ENCODE results near the gene TEDDM1. TPM values are rescaled to one million over a fixed set of nuclear protein-coding genes. Genes with fewer than 3 reads are reported as not detected.

The TEDDM1 gene
- total RNA-seq, 2 donors from 2014 or later = not detected

DNA sequence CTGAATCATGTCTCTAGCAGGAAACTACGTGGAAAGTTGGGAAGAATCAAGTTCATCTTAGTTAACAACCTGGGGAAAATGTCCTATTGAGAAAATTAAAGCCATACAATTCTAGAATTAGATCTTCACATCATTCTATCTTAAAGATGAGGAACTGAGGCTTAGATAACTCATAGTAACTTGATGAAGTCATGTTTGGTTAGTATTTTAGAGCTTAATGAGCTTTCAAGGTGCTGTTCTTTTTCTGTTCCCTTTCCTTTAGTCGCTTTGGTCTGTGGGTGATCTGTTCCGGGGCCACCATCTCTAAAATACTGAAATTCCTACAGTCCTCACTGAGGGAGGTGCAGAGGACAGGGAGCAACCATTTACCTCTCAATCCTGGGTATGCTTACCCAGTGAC, 4.6 kb downstream of the TEDDM1 start:
- peaks cover 9% of the 10 kb centered on the region for H3K27me3 Mint-ChIP-seq (ENCODE audit: low read depth)
- DNase-seq (no peak), ATAC-seq (replicated peaks in 1 of 2) (no peak)
- no peaks in the 10 kb centered on the region for H3K36me3 Mint-ChIP-seq (ENCODE audit: insufficient read depth in 2 of 2)
- H3K27ac Mint-ChIP-seq = no peak overlapping the region
- no peak overlapping the region for H3K4me3 Mint-ChIP-seq
- H3K9me3 Mint-ChIP-seq = no peaks in the 10 kb centered on the region
- peaks cover 5% of the 10 kb centered on the region for H3K4me1 Mint-ChIP-seq (ENCODE audit: low read depth)

DNA sequence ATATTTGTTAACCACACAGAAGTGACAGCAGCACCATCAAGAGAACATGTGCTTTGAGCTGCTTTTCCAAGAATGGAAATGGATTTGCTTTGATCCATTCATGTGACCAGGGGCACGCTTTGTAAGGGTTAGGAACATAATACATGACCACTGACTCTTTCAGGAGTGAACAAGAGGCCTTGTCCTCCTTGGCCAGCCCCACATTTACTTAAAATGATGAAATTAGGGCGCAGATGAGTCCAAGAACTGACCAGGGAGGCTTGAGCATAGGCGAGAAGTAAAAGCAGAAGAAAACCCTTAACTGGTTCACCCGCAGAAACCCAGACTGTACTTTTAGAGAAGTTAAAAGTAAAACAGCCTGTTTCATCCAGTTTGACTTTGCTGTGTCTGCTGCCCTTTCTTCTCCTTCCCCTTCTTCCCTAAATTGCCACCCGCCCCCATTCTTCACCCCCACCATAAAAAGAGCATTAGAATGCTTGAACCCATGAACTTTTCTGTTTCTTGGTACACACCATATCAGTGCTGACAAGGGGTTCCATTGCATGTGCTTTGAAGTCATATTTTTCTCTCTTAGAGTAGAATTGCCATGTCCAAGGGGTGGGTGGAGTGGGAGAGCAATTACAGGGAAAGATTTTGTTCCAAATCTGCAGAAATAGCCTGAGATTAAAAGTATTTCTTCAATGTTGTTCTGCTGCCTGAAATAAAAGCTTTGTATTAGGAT, 6.3 kb downstream of the TEDDM1 start:
- H3K27ac Mint-ChIP-seq = no peak overlapping the region
- H3K4me1 Mint-ChIP-seq (ENCODE audit: low read depth) = peaks cover 18% of the 10 kb centered on the region
- H3K9me3 Mint-ChIP-seq = no peaks in the 10 kb centered on the region
- H3K27me3 Mint-ChIP-seq (ENCODE audit: low read depth) = peaks cover 9% of the 10 kb centered on the region
- peaks cover 0 to 4% of the 10 kb centered on the region in 2 donors for H3K36me3 Mint-ChIP-seq (ENCODE audit: insufficient read depth in 2 of 2)
- ATAC-seq (replicated peaks in 1 of 2) (no peak), DNase-seq (no peak)
- H3K4me3 Mint-ChIP-seq = no peak overlapping the region

DNA sequence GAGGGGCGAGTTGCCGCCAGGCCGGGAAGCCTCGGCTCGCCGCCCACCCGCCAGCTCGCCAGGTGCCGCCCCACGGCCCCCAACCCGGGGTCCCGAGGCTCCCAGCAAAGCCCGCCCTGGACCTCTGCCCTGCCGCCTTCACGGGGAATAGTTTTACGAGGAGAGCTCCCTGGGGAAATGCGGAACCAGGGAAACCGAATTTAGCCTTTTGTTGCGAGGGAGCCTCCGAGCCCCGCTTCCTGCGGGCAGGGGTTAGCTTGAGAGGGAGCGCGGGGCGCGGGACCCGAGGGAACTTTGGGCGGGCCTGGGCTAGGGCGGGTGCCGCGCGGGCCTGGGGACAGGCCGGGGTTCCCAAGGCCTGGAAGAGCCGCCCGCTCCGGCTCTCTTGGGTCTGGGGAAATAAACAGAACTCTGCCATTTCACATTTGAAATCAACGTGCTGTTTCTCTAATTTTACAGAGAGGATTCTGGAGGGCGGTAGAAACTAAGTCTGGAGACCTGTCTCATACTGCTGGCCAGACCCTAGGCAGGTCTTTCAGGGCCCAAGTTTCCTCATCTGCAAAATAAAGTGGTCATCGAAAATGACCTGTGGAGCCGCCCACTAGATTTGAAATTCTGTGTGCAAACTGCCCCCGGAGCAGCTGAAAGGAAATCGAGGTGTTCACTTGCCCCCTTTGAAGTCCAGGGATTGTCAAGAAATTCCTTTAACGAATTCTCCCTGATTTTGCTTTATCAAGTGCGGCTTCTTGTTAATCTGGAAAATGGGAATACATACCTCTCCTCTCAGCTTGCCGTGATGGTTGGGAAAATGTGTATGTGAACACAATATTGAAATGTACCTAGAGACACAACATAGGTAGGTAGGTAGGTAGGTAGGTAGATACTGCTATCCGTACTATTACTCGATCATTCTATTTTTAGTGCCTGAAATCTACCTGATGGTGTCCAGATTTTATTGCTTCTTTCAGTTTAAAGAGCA, 8.1 kb downstream of the TEDDM1 start:
- Mint-ChIP-seq H3K36me3 (ENCODE audit: insufficient read depth in 2 of 2) (peaks cover 3 to 6% of the 10 kb centered on the region in 2 donors), H3K27ac (peak overlapping the region; percentile 70), H3K4me1 (ENCODE audit: low read depth) (peaks cover 23% of the 10 kb centered on the region), H3K27me3 (ENCODE audit: low read depth) (peaks cover 9% of the 10 kb centered on the region), H3K4me3 (peak overlapping the region; percentile 87 to 92), H3K9me3 (no peaks in the 10 kb centered on the region)
- ATAC-seq (replicated peaks in 1 of 2) (peak; percentile 24 to 31), DNase-seq (peak; percentile 22 to 52)

DNA sequence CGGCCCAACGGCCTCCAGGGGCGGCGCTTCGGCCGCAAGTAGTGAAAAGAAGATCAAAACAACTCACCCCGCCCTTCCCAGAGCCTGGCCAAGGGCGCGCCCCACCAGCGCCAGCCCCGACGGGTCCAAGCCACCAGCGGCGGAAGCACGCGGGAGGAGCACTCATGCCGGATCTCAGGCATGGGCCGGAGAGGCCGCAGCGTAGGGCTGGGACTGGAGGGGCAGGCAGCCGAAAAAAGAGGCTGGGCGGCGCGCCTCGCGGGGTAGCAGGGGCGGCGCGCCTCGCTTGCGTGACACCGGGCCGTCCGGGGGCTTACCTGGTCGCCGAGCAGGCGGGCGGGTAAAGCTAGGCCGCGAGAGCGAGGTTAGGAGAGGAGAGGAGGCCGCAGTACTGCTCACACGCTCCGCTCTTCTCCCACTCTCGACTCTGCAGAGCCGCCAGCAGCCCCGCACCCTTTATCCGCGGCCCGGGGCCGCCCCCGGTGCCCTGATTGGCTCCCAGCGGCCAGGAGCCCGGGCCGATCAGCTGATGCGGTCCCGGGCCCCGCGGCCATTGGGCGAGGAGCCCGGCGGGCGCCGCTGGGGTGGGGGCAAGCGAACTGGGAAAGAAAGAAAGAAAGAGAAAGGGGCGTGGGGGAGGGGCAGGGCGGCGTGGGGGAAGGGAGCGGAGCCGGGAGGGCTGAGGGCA, 9.0 kb downstream of the TEDDM1 start, which contains the start of gene GLUL:
TSS of gene GLUL (minus strand) at position 429 of the 688 bp plus-strand sequence. CDS start 3,053 bp downstream, outside the sequence.
- H3K4me3 Mint-ChIP-seq = peak within 1 kb of the TSS; percentile 87 to 92
- H3K27ac Mint-ChIP-seq = peak within 1 kb of the TSS; percentile 75
- no peaks in the 10 kb centered on the region for H3K9me3 Mint-ChIP-seq
- H3K27me3 Mint-ChIP-seq (ENCODE audit: low read depth) = peaks cover 9% of the 10 kb centered on the region
- peaks cover 3 to 6% of the 10 kb centered on the region in 2 donors for H3K36me3 Mint-ChIP-seq (ENCODE audit: insufficient read depth in 2 of 2)
- peaks cover 23% of the 10 kb centered on the region for H3K4me1 Mint-ChIP-seq (ENCODE audit: low read depth)
- DNase-seq (peak; percentile 80 to 83), ATAC-seq (replicated peaks in 1 of 2) (peak; percentile 86)

GRCh38 chr1:182391028-182391361, 9.5 kb downstream of the TEDDM1 start:
- peak overlapping the region; percentile 75 for H3K27ac Mint-ChIP-seq
- peak overlapping the region; percentile 87 to 92 for H3K4me3 Mint-ChIP-seq
- no peaks in the 10 kb centered on the region for H3K9me3 Mint-ChIP-seq
- H3K27me3 Mint-ChIP-seq (ENCODE audit: low read depth) = peaks cover 5% of the 10 kb centered on the region
- peak in 1 of 2 donors; percentile 4 for ATAC-seq (replicated peaks in 1 of 2)
- peaks cover 23% of the 10 kb centered on the region for H3K4me1 Mint-ChIP-seq (ENCODE audit: low read depth)
- no peak for DNase-seq
- H3K36me3 Mint-ChIP-seq (ENCODE audit: insufficient read depth in 2 of 2) = peaks cover 7 to 9% of the 10 kb centered on the region in 2 donors

- H3K9me3 Mint-ChIP-seq = no peaks in the 10 kb centered on the region
- ATAC-seq (replicated peaks in 1 of 2) = no peak
- H3K27ac Mint-ChIP-seq = peak overlapping the region; percentile 56
- peaks cover 13% of the 10 kb centered on the region in 2 donors for H3K36me3 Mint-ChIP-seq (ENCODE audit: insufficient read depth in 2 of 2)
- H3K4me1 Mint-ChIP-seq (ENCODE audit: low read depth) = peaks cover 23% of the 10 kb centered on the region
- peak overlapping the region; percentile 87 to 92 for H3K4me3 Mint-ChIP-seq
- peak; percentile 8 to 10 for DNase-seq
- no peaks in the 10 kb centered on the region for H3K27me3 Mint-ChIP-seq (ENCODE audit: low read depth)
Observed at GRCh38 chr1:182389619-182390047, 10.8 kb downstream of the TEDDM1 start.

GRCh38 chr1:182388392-182389134, 11.9 kb downstream of the TEDDM1 start:
- Mint-ChIP-seq H3K27ac (peak overlapping the region; percentile 56), H3K4me1 (ENCODE audit: low read depth) (peaks cover 23% of the 10 kb centered on the region), H3K27me3 (ENCODE audit: low read depth) (no peaks in the 10 kb centered on the region), H3K9me3 (no peaks in the 10 kb centered on the region), H3K4me3 (peak overlapping the region in 1 of 2 donors; percentile 92), H3K36me3 (ENCODE audit: insufficient read depth in 2 of 2) (peaks cover 13 to 17% of the 10 kb centered on the region in 2 donors)
- ATAC-seq (replicated peaks in 1 of 2) = no peak
- DNase-seq = no peak

DNA sequence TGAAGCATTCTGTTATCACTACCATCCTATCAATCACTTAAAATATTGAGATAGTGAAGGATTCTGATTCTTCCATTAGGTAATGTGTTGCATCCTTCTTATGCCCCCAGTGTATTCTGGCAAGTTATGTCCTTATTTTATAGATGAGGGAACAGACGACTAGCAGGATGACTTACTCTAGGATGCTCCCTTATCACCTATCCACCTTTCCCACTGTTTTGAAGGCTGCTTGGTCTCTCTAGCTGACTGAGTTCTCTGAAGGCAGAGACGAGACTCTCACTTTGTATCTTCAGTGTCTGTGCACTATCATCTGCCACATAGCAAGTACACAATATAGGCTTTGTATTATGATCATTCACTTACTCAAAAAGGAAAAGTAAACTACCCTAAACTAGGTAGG, 12.9 kb downstream of the TEDDM1 start:
- no peaks in the 10 kb centered on the region for H3K27me3 Mint-ChIP-seq (ENCODE audit: low read depth)
- no peak overlapping the region for H3K27ac Mint-ChIP-seq
- H3K36me3 Mint-ChIP-seq (ENCODE audit: insufficient read depth in 2 of 2) = peaks cover 13 to 19% of the 10 kb centered on the region in 2 donors
- peaks cover 18% of the 10 kb centered on the region for H3K4me1 Mint-ChIP-seq (ENCODE audit: low read depth)
- no peak overlapping the region for H3K4me3 Mint-ChIP-seq
- H3K9me3 Mint-ChIP-seq = no peaks in the 10 kb centered on the region
- DNase-seq (no peak), ATAC-seq (replicated peaks in 1 of 2) (no peak)

GRCh38 chr1:182386980-182387379, 13.5 kb downstream of the TEDDM1 start:
- no peak for ATAC-seq (replicated peaks in 1 of 2)
- Mint-ChIP-seq H3K27ac (no peak overlapping the region), H3K4me1 (ENCODE audit: low read depth) (peaks cover 18% of the 10 kb centered on the region), H3K9me3 (no peaks in the 10 kb centered on the region), H3K4me3 (no peak overlapping the region), H3K27me3 (ENCODE audit: low read depth) (no peaks in the 10 kb centered on the region), H3K36me3 (ENCODE audit: insufficient read depth in 2 of 2) (peaks cover 13 to 19% of the 10 kb centered on the region in 2 donors)
- DNase-seq = no peak

GRCh38 chr1:182385885-182386853, 14.3 kb downstream of the TEDDM1 start:
- no peaks in the 10 kb centered on the region for H3K27me3 Mint-ChIP-seq (ENCODE audit: low read depth)
- H3K36me3 Mint-ChIP-seq (ENCODE audit: insufficient read depth in 2 of 2) = peaks cover 13 to 19% of the 10 kb centered on the region in 2 donors
- no peak overlapping the region for H3K27ac Mint-ChIP-seq
- H3K4me1 Mint-ChIP-seq (ENCODE audit: low read depth) = peaks cover 18% of the 10 kb centered on the region
- no peaks in the 10 kb centered on the region for H3K9me3 Mint-ChIP-seq
- no peak overlapping the region for H3K4me3 Mint-ChIP-seq
- no peak for DNase-seq
- ATAC-seq (replicated peaks in 1 of 2) = no peak

- Mint-ChIP-seq H3K9me3 (no peaks in the 10 kb centered on the region), H3K36me3 (ENCODE audit: insufficient read depth in 2 of 2) (peaks cover 9 to 19% of the 10 kb centered on the region in 2 donors), H3K4me1 (ENCODE audit: low read depth) (peaks cover 8% of the 10 kb centered on the region), H3K4me3 (no peak overlapping the region), H3K27me3 (ENCODE audit: low read depth) (no peaks in the 10 kb centered on the region), H3K27ac (no peak overlapping the region)
- no peak for ATAC-seq (replicated peaks in 1 of 2)
- DNase-seq = no peak
Observed at GRCh38 chr1:182384387-182384960, 16.0 kb downstream of the TEDDM1 start.
